NCI-H2171 (cell line): ENCODE measurements around the gene CYP11A1.

Experiments
- DNase-seq: peaks from one replicate; lab custom pipeline; 2025; lab: John Stamatoyannopoulos, UW

CYP11A1 gene

GRCh38 chr15:74320352-74321247 is 46.8 kb downstream of the CYP11A1 start:
- peak; percentile 49 for DNase-seq

DNA sequence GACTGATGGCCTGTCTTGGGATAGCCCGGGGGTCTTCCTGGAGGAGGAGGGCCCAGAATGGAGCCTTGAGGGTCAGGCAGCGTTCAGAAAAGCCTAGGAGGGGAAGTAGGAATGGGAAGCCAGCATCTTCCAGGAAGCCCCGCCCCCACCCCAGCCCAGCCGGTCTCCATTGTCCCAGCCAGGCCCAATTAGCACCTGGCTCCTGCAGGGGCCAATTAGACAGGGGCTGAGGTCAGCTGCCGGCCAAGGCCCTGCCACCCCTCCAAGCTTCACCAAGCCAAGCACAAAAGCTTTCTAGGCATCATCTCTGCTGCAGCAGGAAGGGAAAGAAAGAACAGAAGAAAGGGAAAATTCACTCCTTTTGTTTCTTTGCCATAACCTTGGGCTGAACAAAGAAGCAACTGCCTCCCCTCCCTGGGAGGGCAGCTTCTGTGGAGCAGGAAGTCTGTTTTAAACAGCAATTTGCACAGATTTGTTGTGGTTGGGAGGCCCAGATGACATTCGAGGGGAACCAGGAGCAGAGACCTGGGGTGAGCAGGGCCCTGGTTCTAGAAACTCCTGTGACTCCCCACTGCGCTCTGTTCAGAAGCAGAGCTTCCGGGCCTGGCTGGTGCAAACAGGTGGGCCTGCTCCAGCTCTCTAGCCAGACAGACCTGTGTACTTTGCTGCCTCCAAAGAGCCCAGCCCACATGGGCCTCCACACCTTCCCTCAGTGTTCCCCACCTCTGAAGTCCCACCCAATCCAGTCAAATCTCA is 47.7 kb downstream of the CYP11A1 start:
- no peak for DNase-seq

DNA sequence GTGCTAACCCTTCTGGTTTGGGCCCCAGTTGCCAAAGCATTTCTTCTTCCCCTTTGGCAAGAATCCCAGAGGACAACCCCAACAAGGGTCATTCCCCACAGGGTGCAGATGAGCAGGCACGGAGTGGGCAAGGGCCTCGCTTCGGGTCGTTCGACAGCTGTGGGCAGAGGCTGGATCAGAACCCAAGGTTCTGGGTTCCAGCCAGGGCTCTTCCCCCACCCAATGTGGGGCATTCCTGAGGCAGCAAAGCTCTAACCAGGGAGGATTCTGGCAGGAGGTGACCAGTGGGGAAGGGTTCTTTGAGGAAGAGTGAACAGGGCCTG is 48.3 kb downstream of the CYP11A1 start:
- DNase-seq = no peak

GRCh38 chr15:74318376-74319137 is 48.9 kb downstream of the CYP11A1 start:
- DNase-seq = peak; percentile 18

DNA sequence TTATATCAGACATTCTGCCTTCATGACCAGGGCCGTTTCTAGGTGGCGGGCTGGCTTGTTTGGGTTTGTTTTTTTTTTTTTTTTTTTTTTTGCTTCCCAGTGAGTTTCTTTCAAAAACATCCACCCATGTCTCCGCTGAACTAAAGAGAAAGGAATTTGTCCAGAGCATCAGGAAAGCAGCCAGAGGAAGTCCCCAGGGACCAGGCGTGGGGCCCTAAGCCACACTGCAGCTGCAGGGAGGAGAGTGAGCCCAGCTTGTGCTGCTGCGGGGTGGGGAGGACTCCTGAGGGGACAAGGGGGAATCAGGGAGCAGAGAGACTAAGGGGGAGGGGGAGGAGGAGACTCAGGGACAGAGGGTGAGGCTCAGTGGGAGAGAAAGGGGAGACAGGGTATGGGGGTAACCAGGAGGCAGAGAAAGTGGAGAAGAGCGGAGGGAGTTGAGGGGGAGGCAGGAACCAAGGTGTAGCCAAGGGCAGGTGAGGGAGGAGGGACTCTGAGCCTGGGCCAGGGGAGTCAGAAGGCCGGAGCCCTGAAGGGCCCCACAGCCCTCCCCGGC is 49.5 kb downstream of the CYP11A1 start:
- DNase-seq = peak; percentile 89

DNA sequence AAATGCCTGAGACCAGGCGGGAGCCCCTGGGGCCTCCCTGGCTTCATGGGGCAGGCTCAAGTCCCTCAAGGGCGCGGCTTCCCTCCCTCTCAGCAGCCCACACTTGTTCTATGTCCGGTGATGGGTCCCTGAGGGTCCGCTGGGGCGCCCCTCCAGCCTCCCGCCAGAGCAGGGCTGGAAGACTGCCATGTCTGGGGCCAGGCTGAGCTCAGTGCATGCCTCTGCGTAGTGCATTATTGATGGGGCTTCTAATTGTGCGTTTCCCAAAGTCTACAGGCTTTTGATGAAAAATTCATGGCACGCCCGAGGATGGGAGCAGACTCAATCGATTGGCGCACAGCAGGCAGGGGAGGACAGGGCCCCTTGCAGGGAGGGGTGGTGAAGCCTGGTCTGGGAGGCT is 51.3 kb downstream of the CYP11A1 start:
- DNase-seq = no peak

GRCh38 chr15:74315626-74316025 is 51.8 kb downstream of the CYP11A1 start:
- DNase-seq = no peak

- no peak for DNase-seq
Measured at GRCh38 chr15:74314795-74315438, 52.5 kb downstream of the CYP11A1 start.

DNA sequence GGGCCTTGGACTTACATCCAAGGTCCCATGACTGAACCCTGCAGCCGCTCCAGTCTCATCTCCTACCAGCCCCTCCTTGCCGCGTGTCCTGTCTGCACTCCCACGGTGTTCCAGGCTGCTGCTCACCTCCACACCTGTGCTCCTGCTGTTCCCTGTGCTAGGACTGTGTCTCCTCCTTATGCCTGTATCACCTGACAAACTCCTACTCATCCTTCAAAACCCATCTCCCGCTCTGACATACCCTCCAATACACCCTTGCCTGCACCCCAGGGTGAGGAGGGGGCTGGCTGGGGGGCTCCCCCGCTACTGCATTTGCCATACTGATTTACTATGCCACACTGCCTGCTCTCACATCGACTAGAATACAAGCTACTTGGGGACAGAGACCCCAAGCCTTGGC is 53.6 kb downstream of the CYP11A1 start:
- DNase-seq = no peak

DNA sequence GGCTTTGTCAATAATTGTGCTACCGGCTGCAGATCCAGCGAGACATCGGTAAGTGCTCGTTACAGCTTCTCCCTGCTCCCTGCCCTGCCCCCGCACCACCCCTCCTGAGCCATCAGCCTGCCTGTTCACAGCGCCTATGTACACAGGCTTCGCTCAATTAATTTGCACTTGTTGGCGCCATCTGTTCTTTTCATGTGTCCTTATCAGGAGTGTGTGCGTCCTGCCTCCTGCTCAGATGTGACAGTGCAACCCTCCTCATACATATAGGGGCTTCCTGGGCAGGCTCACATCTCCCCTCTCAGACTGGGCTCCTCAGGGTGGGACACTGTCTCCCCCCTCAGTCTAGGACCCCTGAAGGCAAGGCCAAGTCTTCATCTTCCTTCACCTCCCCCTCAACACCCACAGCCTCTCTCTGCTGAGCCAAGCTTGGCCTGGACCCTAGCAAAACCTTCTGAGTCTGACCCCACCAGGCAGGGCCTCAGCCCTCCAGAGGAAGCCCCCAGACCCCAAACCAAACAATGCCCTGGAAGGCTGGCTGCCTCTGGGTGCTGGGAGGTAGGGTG is 54.9 kb downstream of the CYP11A1 start:
- DNase-seq = peak; percentile 94

DNA sequence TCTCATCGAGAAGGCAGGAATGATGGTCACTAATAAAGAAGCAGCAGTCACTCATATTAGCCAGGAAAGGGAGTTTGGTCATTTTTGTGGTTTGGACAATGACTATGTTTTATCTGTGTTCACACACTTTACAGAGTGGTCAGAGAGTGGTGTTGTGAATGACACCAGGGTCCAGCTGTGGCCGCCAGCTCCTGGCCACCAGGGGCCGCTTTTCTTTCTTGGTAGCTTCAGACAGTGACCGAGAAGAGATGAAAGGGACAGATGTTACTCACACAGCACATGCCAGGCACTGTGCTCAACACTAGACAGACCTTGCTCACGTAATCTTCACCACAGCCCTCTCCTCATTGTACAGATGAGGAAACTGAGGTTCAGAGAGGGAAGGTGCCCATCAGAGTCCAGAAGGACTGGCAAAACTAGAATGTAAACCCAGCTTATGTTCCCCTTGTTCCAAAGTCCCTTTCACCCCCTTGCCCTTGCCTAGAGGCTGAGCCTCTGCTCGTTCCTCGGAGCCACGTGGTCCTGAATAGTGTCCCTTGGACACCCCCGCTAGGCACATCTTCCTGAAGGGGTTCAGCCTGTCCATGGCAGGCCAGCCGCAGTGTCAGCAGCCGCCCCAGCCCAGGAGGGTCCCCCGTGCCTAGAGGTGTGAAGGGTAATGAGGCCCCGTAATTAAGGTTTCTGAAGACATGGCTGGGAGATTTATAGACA is 55.6 kb downstream of the CYP11A1 start:
- no peak for DNase-seq

DNA sequence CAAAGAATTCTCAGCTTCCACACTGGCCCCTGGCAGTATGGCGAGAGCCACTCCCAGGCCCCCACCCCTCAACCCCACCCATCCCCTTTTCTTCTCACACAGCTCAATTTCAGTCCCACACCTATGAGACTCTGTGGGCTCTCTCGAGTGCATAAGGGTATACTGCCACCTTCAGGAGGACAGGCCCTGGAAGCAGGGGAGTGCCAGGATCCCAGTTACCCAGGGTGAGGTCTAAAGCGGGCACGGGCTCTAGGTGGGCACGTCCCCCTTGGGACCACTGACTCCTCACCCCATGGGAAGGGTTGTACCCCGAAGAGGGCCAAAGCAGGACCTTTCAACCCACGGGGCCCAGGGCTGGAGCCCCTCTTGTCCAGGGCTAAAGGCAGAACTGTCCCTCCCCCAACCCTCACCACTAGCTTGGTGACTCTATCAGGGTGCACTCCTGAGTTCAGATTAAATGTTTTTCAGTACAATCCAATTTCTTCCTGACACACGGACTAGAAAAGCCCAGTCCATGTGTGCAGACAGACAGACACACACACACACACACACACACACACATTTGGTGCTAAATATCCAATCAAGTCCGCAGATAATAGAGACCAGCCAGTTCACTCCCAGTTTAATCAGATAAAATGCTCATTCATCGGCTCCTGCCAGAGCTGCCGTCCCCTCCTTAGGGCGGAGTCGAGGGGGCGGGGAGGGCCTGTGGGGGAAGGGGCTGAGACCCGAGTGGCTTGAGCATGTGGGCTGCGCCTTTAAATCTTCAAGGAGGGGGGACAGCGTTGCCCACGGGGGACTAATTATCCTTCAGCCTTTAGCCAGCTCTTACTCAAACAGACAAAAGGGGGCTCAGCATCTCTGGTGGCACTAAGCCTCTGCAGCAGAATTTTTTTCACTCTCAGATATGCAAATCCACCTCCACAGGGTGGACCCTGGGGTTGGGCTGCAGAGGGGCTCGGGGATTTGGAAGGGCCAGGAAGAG is 59.3 kb downstream of the CYP11A1 start:
- peak; percentile 61 for DNase-seq

- DNase-seq = no peak
Measured at GRCh38 chr15:74306781-74307217, 60.6 kb downstream of the CYP11A1 start.

DNA sequence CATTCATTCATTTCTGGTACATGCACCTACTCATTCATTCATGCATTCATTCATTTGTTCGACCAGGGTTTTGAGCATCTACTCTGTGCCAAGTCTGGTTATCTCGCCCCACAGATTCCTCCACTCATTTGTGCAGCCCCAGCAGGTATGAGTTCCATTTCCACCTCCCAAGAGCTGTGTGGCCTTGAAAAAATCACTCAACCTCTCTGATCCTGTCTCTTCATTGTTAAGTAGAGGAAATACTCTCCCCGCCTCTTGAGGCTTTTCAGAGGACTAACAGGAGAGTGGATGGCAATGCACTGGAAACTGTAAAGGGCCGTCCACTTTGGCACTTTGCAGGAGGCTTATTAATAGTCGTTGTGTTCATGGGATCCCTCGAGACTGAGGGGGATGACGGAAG is 61.8 kb downstream of the CYP11A1 start:
- DNase-seq = no peak

GRCh38 chr15:74304431-74304830 is 63.0 kb downstream of the CYP11A1 start:
- DNase-seq = no peak

- DNase-seq = no peak
Measured at GRCh38 chr15:74303741-74304309, 63.6 kb downstream of the CYP11A1 start.

GRCh38 chr15:74302821-74303359 is 64.6 kb downstream of the CYP11A1 start:
- peak; percentile 36 for DNase-seq

DNA sequence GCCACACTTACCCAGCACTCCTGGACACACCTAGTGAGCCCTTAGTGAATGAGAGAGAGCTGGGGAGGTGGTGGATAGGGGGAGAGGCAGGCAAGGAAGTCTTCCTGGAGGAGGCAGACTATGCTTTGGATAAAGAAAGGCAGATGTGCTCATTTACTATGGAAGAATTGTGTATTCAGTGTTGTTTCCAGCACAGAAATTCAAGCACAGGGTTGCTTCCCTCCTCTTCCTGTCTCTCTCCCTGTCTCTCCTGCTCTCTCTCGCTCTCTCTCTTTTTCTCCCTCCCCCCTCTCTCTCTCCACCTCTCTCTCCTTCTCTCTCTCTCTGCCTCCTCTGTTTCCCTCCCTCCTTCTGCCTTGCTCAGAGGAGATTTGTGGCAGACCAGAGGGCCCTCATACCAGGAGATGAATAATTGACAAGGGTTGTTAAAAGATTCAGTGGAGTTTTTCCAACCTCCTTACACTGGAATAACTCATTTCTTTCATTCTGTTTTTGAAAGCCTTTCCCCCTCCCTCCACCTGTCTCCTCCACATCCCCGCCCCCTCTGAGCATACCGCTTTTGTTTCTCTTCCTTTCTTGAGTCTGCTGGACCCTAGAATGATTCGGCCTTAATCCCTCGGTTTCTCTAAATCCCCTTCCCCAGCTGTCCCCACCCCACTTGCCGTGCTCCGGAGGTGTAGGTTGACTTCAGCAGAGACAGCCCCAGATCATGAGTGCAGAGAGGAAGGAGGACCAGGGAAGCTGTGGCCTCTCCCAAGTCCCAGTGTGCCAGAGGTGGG is 65.7 kb downstream of the CYP11A1 start:
- no peak for DNase-seq
